OCI-LY1 (cell line): ENCODE measurements around the gene NCAPG2.

Experiments used
- H2AFZ ChIP-seq: fragments of 200-600 bp; sonication (generic), shearing (Covaris generic); 2 replicates; pipeline ENCODE4 v1.6.0; 2014; ENCODE audit warnings: antibody characterized with exemption, mild to moderate bottlenecking, low read length
- H3F3A ChIP-seq: fragments of 200-600 bp; sonication (generic), shearing (Covaris generic); 2 replicates; pipeline ENCODE4 v1.6.0; 2014; ENCODE audit warnings: mild to moderate bottlenecking, antibody characterized with exemption, low read length, moderate library complexity; ENCODE audit not compliant: insufficient read depth
- H3K27ac ChIP-seq: fragments of 200-600 bp; sonication (generic); 2 replicates; pipeline ENCODE4 v1.5.1; 2014; ENCODE audit warnings: low read length, mixed run types, mild to moderate bottlenecking, low read depth; ENCODE audit not compliant: poor library complexity, severe bottlenecking
- H3K27me3 ChIP-seq: fragments of 200-600 bp; sonication (generic); 2 replicates; pipeline ENCODE4 v1.6.0; 2014; ENCODE audit warnings: antibody characterized with exemption, mild to moderate bottlenecking, low read length, moderate library complexity; ENCODE audit not compliant: insufficient read depth
- H3K36me3 ChIP-seq: fragments of 200-600 bp; sonication (generic); 2 replicates; pipeline ENCODE4 v1.6.1; 2014; ENCODE audit warnings: mild to moderate bottlenecking, antibody characterized with exemption, low read length, moderate library complexity, mixed read lengths; ENCODE audit not compliant: insufficient read depth
- H3K4me1 ChIP-seq: fragments of 200-600 bp; sonication (generic); 2 replicates; pipeline ENCODE4 v1.5.1; 2014; ENCODE audit warnings: mild to moderate bottlenecking, low read length, moderate library complexity; ENCODE audit not compliant: insufficient read depth, severe bottlenecking
- H3K4me2 ChIP-seq: fragments of 200-600 bp; sonication (generic), shearing (Covaris generic); 2 replicates; pipeline ENCODE4 v1.6.1; 2014; ENCODE audit warnings: low read length
- H3K4me3 ChIP-seq: fragments of 200-600 bp; sonication (generic); 2 replicates; pipeline ENCODE4 v1.5.1; 2014; ENCODE audit warnings: low read length, low read depth, mild to moderate bottlenecking, mixed read lengths; ENCODE audit not compliant: poor library complexity, severe bottlenecking
- H3K79me2 ChIP-seq: fragments of 200-600 bp; shearing (Covaris generic); 2 replicates; pipeline ENCODE4 v1.6.1; 2016; ENCODE audit warnings: mixed run types, low read length, mixed read lengths; ENCODE audit not compliant: insufficient read depth
- H3K9ac ChIP-seq: fragments of 200-600 bp; sonication (generic), shearing (Covaris generic); 2 replicates; pipeline ENCODE4 v1.6.1; 2014; ENCODE audit warnings: mild to moderate bottlenecking, low read length, mixed read lengths
- H3K9me2 ChIP-seq: fragments of 200-600 bp; sonication (generic), shearing (Covaris generic); 2 replicates; pipeline ENCODE4 v1.6.1; 2014; ENCODE audit warnings: low read depth, mild to moderate bottlenecking, low read length, mixed read lengths
- H3K9me3 ChIP-seq: fragments of 200-600 bp; shearing (Covaris generic); 2 replicates; pipeline ENCODE4 v1.6.1; 2014; ENCODE audit warnings: low read length, mixed read lengths
- H4K20me1 ChIP-seq: fragments of 200-600 bp; sonication (generic), shearing (Covaris generic); 2 replicates; pipeline ENCODE4 v1.6.0; 2016; ENCODE audit warnings: mild to moderate bottlenecking, low read length; ENCODE audit not compliant: insufficient read depth
- CTCF ChIP-seq: fragments of 200-600 bp; sonication (generic), shearing (Covaris generic); IDR thresholded peaks from 2 replicates; pipeline ENCODE4 v1.5.1; 2017; ENCODE audit warnings: mild to moderate bottlenecking, antibody characterized with exemption, low read length, moderate library complexity, mixed read lengths
- EZH2 ChIP-seq: fragments of 200-600 bp; sonication (generic), shearing (Covaris generic); IDR thresholded peaks from 2 replicates; pipeline ENCODE4 v1.8.0; 2017; ENCODE audit warnings: borderline replicate concordance, mixed run types, mild to moderate bottlenecking, antibody characterized with exemption, low read length, moderate library complexity, mixed read lengths

The NCAPG2 gene

GRCh38 chr7:158602905-158603772 is 101.5 kb downstream of the NCAPG2 start:
- peaks cover 5% of the 10 kb centered on the region for H3K4me1 ChIP-seq
- H3F3A ChIP-seq: no peaks in the 10 kb centered on the region
- no peaks in the 10 kb centered on the region for H3K27me3 ChIP-seq
- no peaks in the 10 kb centered on the region for H3K9me3 ChIP-seq
- no peak overlapping the region for H3K4me2 ChIP-seq
- H2AFZ ChIP-seq: no peak overlapping the region
- no peaks in the 10 kb centered on the region for H3K79me2 ChIP-seq
- no peak for TF ChIP-seq CTCF
- no peaks in the 10 kb centered on the region for H4K20me1 ChIP-seq
- peaks cover 22% of the 10 kb centered on the region; the same call in 1 of the 2 replicates for H3K36me3 ChIP-seq
- no peak overlapping the region for H3K9ac ChIP-seq
- H3K9me2 ChIP-seq: no peaks in the 10 kb centered on the region
- H3K4me3 ChIP-seq: no peak overlapping the region
- H3K27ac ChIP-seq: no peak overlapping the region

- no peak overlapping the region for H3K4me3 ChIP-seq
- no peaks in the 10 kb centered on the region for H3K27me3 ChIP-seq
- H4K20me1 ChIP-seq: no peaks in the 10 kb centered on the region
- H3K36me3 ChIP-seq: peaks cover 14% of the 10 kb centered on the region; the same call in 1 of the 2 replicates
- H3K79me2 ChIP-seq: no peaks in the 10 kb centered on the region
- no peaks in the 10 kb centered on the region for H3K9me3 ChIP-seq
- H2AFZ ChIP-seq: no peak overlapping the region
- no peaks in the 10 kb centered on the region for H3F3A ChIP-seq
- H3K9ac ChIP-seq: no peak overlapping the region
- H3K4me2 ChIP-seq: no peak overlapping the region
- H3K4me1 ChIP-seq: peaks cover 5% of the 10 kb centered on the region
- H3K27ac ChIP-seq: no peak overlapping the region
- TF ChIP-seq CTCF (no peak), EZH2 (no peak)
- H3K9me2 ChIP-seq: no peaks in the 10 kb centered on the region
Observed at GRCh38 chr7:158602041-158602440, 102.6 kb downstream of the NCAPG2 start.

- H3K4me3 ChIP-seq: no peak overlapping the region
- peaks cover 5% of the 10 kb centered on the region for H3K4me1 ChIP-seq
- no peak overlapping the region for H3K4me2 ChIP-seq
- H3K9me2 ChIP-seq: no peaks in the 10 kb centered on the region
- H3K36me3 ChIP-seq: peaks cover 5% of the 10 kb centered on the region; the same call in 1 of the 2 replicates
- H2AFZ ChIP-seq: no peak overlapping the region
- H3K9ac ChIP-seq: no peak overlapping the region
- no peaks in the 10 kb centered on the region for H3F3A ChIP-seq
- TF ChIP-seq CTCF: no peak
- TF ChIP-seq EZH2: no peak
- peaks cover 3% of the 10 kb centered on the region; the same call in 1 of the 2 replicates for H3K9me3 ChIP-seq
- no peaks in the 10 kb centered on the region for H4K20me1 ChIP-seq
- no peak overlapping the region for H3K27ac ChIP-seq
- no peaks in the 10 kb centered on the region for H3K27me3 ChIP-seq
- H3K79me2 ChIP-seq: no peaks in the 10 kb centered on the region
Observed at GRCh38 chr7:158601090-158601489, 103.5 kb downstream of the NCAPG2 start.
